ENCODE data around the gene SSBP2.

SSBP2 gene

DNA sequence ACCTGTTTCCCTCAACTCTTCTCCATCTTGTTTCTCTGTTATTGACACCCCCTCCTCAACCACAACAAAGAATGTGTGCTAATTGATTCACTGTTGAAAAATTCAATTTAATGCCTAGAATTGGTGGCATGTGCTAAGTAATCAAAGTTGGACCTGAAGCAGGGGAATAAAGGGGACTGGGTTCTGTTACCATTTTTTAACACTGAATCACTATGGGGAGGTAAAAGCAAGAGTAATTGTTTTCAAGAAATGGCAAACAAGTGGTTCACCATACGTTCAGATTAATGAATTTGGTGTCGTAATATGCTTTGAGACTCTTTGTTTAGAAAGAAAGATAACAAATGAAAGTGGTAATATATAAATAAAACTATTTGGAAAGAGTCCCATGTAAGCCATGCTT, 17.0 kb upstream of the SSBP2 start:
- TF ChIP-seq, protein P1, sequence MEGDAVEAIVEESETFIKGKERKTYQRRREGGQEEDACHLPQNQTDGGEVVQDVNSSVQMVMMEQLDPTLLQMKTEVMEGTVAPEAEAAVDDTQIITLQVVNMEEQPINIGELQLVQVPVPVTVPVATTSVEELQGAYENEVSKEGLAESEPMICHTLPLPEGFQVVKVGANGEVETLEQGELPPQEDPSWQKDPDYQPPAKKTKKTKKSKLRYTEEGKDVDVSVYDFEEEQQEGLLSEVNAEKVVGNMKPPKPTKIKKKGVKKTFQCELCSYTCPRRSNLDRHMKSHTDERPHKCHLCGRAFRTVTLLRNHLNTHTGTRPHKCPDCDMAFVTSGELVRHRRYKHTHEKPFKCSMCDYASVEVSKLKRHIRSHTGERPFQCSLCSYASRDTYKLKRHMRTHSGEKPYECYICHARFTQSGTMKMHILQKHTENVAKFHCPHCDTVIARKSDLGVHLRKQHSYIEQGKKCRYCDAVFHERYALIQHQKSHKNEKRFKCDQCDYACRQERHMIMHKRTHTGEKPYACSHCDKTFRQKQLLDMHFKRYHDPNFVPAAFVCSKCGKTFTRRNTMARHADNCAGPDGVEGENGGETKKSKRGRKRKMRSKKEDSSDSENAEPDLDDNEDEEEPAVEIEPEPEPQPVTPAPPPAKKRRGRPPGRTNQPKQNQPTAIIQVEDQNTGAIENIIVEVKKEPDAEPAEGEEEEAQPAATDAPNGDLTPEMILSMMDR (IDR thresholded peaks at IDR 0.05; ENCODE audit: insufficient read depth, missing control alignments) = no peak

GRCh38 chr5:81767097-81767496, 16.2 kb upstream of the SSBP2 start:
- TF ChIP-seq, protein P1 (IDR thresholded peaks at IDR 0.05; ENCODE audit: insufficient read depth, missing control alignments) = no peak
- FAIRE-seq (no peak), DNase-seq (ENCODE audit: insufficient read length, low spot score) (no peak)

More for the DNA sequence above, 17.0 kb upstream of the SSBP2 start:
- FAIRE-seq = no peak
- no peak for DNase-seq (ENCODE audit: insufficient read length, low spot score)

DNA sequence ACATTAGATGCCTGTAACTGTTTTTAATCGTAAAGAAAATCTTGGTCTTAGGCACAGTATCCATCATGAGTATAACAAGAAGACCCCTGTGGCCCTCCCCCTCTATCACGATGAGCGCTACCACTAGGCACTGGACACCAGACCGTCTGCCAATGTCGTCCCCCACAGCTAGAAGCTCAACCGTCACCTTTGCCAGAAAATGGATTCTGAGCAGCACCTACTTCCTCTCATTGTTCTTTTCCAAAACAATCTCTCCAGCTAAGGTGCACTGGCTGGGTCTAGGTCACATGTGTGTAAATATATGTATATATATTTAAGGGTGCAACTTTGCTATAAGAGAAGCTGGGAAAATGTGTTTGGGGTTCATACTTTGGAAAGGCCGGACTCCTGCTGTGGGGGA, 15.7 kb upstream of the SSBP2 start:
- TF ChIP-seq, protein P1 (IDR thresholded peaks at IDR 0.05; ENCODE audit: insufficient read depth, missing control alignments) = no peak
- DNase-seq (ENCODE audit: insufficient read length, low spot score) (no peak), FAIRE-seq (no peak)

DNA sequence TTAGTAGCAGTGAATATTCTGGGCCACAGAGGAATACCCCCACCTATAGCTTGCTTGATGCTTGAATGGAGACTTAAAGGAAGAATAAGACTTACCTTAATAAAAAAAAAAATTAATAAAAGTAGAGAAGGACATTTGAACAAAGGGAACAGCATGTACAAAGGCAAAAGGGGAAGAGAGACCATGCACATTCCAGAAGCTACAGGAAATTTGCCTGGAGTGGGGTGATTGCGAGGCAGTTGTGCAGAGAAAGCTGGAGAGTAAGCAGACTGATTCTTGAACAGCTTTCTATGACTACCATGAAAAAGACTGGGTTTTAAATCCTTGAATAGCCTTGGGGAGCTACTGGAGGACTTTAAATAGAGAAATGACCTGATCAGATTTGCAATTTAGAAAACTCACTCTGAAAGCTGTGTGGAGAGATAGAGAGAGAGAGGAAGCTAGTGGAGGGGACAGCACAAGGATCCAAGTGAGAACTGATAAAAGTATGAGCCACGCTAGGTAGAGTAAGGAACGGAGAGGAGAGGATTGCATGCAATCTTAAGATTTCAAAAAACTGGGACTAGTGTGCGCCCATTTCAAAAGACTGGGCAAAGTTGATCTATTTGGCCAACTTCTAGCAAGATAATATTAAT, 12.5 kb upstream of the SSBP2 start:
- FAIRE-seq (no peak), DNase-seq (ENCODE audit: insufficient read length, low spot score) (no peak)
- TF ChIP-seq, protein P1 (IDR thresholded peaks at IDR 0.05; ENCODE audit: insufficient read depth, missing control alignments) = no peak

DNA sequence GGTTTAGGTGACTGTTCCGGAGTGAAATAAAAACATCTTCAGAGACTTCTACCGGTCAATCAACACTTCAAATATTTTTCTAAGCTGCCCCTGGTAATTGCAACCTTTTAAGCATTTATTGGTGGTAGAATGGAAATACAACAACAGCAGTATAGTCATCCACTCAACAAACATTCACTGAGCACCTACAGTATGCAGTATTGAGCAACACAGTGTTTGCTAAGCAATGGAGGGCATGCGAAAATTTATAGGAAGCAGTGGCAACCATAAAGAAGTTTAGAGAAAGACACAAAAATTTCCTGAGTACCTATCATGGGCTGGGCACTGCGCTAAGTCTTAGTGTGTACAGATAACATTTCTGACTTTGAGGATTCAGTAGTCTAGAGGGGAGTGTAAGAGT, 12.0 kb upstream of the SSBP2 start:
- FAIRE-seq = no peak
- TF ChIP-seq, protein P1 (IDR thresholded peaks at IDR 0.05; ENCODE audit: insufficient read depth, missing control alignments) = no peak
- DNase-seq (ENCODE audit: insufficient read length, low spot score) = no peak

- TF ChIP-seq, protein P1 (IDR thresholded peaks at IDR 0.05; ENCODE audit: insufficient read depth, missing control alignments) = no peak
- FAIRE-seq (no peak), DNase-seq (ENCODE audit: insufficient read length, low spot score) (no peak)
Measured at GRCh38 chr5:81762401-81762800, 11.5 kb upstream of the SSBP2 start.

DNA sequence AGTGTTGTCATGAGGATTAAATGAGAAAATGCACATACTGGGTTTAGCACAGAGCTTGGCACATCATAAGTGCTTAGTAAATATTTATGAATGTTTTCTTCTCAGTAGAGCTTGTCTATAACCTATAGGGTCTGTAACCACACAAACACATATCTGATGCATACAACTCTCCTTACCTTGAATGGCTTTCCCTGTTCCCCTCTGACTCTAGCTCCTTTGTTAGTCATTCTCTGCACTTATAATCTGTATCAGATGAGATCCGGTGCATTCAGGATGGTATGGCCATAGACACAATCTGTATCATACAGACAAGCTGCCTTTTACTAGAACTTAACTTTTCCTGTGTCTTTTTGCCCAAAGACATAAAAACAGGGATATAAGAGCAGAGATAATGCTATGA, 11.1 kb upstream of the SSBP2 start:
- no peak for DNase-seq (ENCODE audit: insufficient read length, low spot score)
- TF ChIP-seq, protein P1 (IDR thresholded peaks at IDR 0.05; ENCODE audit: insufficient read depth, missing control alignments) = no peak
- no peak for FAIRE-seq

All from D721Med (cell line).